ENCODE measurements around the gene ARHGEF11.

Gene ARHGEF11

GRCh38 chr1:156912861-156913808 lies 132.4 kb downstream of the ARHGEF11 start:
- ChIA-PET CTCF (interaction anchor here (1.2 to 3.2 kb wide), 4 partner anchors 15 to 187 kb away, joined by 3 to 13 read pairs (median 5); no protein-coding TSS in a partner anchor), POLR2A (ENCODE audit: low non-redundant PET) (no interaction called here)
- no peak for DNase-seq (ENCODE audit: low spot score)
- no peak for TF ChIP-seq CTCF (conservative IDR thresholded peaks at IDR 0.05; ENCODE audit: low read depth)
- H3K27ac ChIP-seq = peak overlapping the region; percentile 2

DNA sequence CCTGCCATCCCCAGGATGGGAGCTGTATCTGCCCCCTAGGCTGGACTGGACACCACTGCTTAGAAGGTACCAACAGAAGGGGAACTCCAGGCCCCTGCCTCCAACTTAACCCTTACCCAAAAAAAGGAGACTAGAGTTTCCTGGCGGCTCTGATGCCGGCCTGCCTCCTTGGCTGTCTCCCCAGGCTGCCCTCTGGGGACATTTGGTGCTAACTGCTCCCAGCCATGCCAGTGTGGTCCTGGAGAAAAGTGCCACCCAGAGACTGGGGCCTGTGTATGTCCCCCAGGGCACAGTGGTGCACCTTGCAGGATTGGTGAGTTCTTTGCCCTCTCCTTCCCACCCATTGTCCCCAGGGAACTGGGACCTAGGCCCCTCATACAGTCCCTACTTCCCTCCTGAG lies 133.2 kb downstream of the ARHGEF11 start:
- ChIA-PET CTCF (interaction anchor here (1.3 to 3.2 kb wide), 2 partner anchors 16 to 22 kb away, joined by 4 to 13 read pairs; no protein-coding TSS in a partner anchor), POLR2A (ENCODE audit: low non-redundant PET) (interaction anchor here (0.6 kb wide), 1 partner anchor 230 kb away, joined by 3 read pairs; no protein-coding TSS in a partner anchor)
- no peak for DNase-seq (ENCODE audit: low spot score)
- TF ChIP-seq CTCF (conservative IDR thresholded peaks at IDR 0.05; ENCODE audit: low read depth) = no peak
- H3K27ac ChIP-seq = peak overlapping the region; percentile 2

GRCh38 chr1:156911577-156912298 lies 133.8 kb downstream of the ARHGEF11 start:
- ChIA-PET CTCF (interaction anchor here (2.2 to 3.2 kb wide), 2 partner anchors 15 to 16 kb away, joined by 6 to 13 read pairs; no protein-coding TSS in a partner anchor), POLR2A (ENCODE audit: low non-redundant PET) (interaction anchor here (0.6 kb wide), 1 partner anchor 230 kb away, joined by 3 read pairs; no protein-coding TSS in a partner anchor)
- TF ChIP-seq CTCF (conservative IDR thresholded peaks at IDR 0.05; ENCODE audit: low read depth) = no peak
- no peak for DNase-seq (ENCODE audit: low spot score)
- peak overlapping the region; percentile 2; the same call in 1 of the 2 replicates for H3K27ac ChIP-seq

GRCh38 chr1:156910309-156910782 lies 135.2 kb downstream of the ARHGEF11 start:
- no peak for DNase-seq (ENCODE audit: low spot score)
- ChIA-PET POLR2A (ENCODE audit: low non-redundant PET) (no interaction called here), CTCF (interaction anchor here (0.5 to 3.2 kb wide), 13 partner anchors 11 to 850 kb away, joined by 3 to 13 read pairs (median 3); no protein-coding TSS in a partner anchor)

DNA sequence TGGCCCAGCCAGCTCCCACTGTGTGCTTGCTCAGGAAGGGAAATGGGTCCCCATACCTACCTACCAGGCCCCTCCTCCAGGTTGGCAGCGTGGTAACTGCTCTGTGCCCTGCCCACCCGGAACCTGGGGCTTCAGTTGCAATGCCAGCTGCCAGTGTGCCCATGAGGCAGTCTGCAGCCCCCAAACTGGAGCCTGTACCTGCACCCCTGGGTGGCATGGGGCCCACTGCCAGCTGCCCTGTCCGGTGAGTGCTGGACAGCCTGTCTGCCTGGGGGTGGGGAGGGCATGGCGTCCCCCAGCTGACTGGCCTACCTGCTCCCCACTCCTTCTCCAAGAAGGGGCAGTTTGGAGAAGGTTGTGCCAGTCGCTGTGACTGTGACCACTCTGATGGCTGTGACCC lies 135.9 kb downstream of the ARHGEF11 start:
- no peak overlapping the region for H3K27ac ChIP-seq
- POLR2A ChIA-PET (ENCODE audit: low non-redundant PET) = no interaction called here
- DNase-seq (ENCODE audit: low spot score) = no peak
- CTCF ChIA-PET = interaction anchor here (0.6 to 2.2 kb wide), 6 partner anchors 13 to 181 kb away, joined by 3 to 6 read pairs (median 3); no protein-coding TSS in a partner anchor
- no peak for TF ChIP-seq CTCF (conservative IDR thresholded peaks at IDR 0.05; ENCODE audit: low read depth)

More at GRCh38 chr1:156910309-156910782, 135.2 kb downstream of the ARHGEF11 start:
- H3K27ac ChIP-seq = no peak overlapping the region
- peak; percentile 71 for TF ChIP-seq CTCF (conservative IDR thresholded peaks at IDR 0.05; ENCODE audit: low read depth)

DNA sequence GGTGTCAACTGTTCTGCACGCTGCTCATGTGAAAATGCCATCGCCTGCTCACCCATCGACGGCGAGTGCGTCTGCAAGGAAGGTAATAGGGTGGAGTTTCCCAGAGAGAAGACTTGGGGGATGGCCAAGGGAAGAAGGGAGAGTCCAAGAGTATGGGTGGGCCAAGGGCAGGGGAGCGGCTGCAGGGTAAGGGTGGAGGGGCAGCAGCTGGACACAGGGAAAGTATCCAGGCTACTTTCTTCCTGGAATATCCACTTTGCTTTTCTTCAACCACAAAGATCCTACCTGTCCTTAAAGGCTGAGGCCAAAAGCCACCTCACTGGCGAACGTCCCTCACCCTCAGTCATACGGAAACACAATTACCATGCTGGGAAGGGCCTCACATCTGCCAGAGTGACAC lies 136.6 kb downstream of the ARHGEF11 start:
- TF ChIP-seq CTCF (conservative IDR thresholded peaks at IDR 0.05; ENCODE audit: low read depth) = no peak
- DNase-seq (ENCODE audit: low spot score) = no peak
- peak overlapping the region; percentile 80 for H3K27ac ChIP-seq
- ChIA-PET CTCF (interaction anchor here (1.0 to 1.3 kb wide), 2 partner anchors 18 to 19 kb away, joined by 3 read pairs; no protein-coding TSS in a partner anchor), POLR2A (ENCODE audit: low non-redundant PET) (no interaction called here)
